GM12801 (cell line): ENCODE results near the gene KANK4.

Experiments used
- CTCF ChIP-seq: IDR thresholded peaks from one replicate; pipeline ENCODE4 v1.5.1; 2011; ENCODE audit warnings: control low read depth; ENCODE audit not compliant: insufficient read length; ENCODE audit errors: extremely low read depth

Gene KANK4

GRCh38 chr1:62286786-62287224, 32.4 kb downstream of the KANK4 start:
- TF ChIP-seq CTCF: no peak

- no peak for TF ChIP-seq CTCF
These were observed 33.0 kb downstream of the KANK4 start for GRCh38 chr1:62285984-62286785.

GRCh38 chr1:62285440-62285839, 33.8 kb downstream of the KANK4 start:
- TF ChIP-seq CTCF: no peak

GRCh38 chr1:62283986-62284385, 35.2 kb downstream of the KANK4 start:
- no peak for TF ChIP-seq CTCF

GRCh38 chr1:62282909-62283755, 36.1 kb downstream of the KANK4 start:
- TF ChIP-seq CTCF: no peak

- no peak for TF ChIP-seq CTCF
These were observed 37.2 kb downstream of the KANK4 start for GRCh38 chr1:62281922-62282555.

- no peak for TF ChIP-seq CTCF
These were observed 38.2 kb downstream of the KANK4 start for GRCh38 chr1:62280960-62281465.
